Hepatocyte (in vitro differentiated cells): ENCODE measurements around the gene ZFP36L1. TPM values are rescaled to one million over a fixed set of nuclear protein-coding genes. Genes with fewer than 3 reads are reported as not detected.

ENCODE experiments used
- DNase-seq: peaks from one replicate; pipeline ENCODE4 v3.0.0-alpha.2; 2016; ENCODE audit warnings: low spot score
- H2AFZ ChIP-seq: fragments of 200-600 bp; sonication (generic); 2 replicates; pipeline ENCODE4 v1.6.0; 2016; ENCODE audit warnings: antibody characterized with exemption, mild to moderate bottlenecking
- H3K27ac ChIP-seq: fragments of 200-600 bp; sonication (generic); 2 replicates; pipeline ENCODE4 v1.5.1; 2016; ENCODE audit warnings: mild to moderate bottlenecking
- H3K27me3 ChIP-seq: fragments of 200-600 bp; sonication (generic); 2 replicates; pipeline ENCODE4 v1.6.1; 2016
- H3K36me3 ChIP-seq: fragments of 200-600 bp; sonication (generic); replicated peaks from 2 replicates; pipeline ENCODE4 v1.5.1; 2016; ENCODE audit warnings: low read depth; ENCODE audit not compliant: insufficient read depth
- H3K4me1 ChIP-seq: fragments of 200-600 bp; sonication (generic); 2 replicates; pipeline ENCODE4 v1.5.1; 2016; ENCODE audit warnings: mild to moderate bottlenecking, moderate library complexity; ENCODE audit not compliant: insufficient read depth
- H3K4me2 ChIP-seq: fragments of 200-600 bp; sonication (generic); 2 replicates; pipeline ENCODE4 v1.6.0; 2016
- H3K4me3 ChIP-seq: fragments of 200-600 bp; sonication (generic); 2 replicates; pipeline ENCODE4 v1.5.1; 2016; ENCODE audit warnings: mild to moderate bottlenecking
- H3K79me2 ChIP-seq: fragments of 200-600 bp; sonication (generic); 2 replicates; pipeline ENCODE4 v1.6.0; 2017; ENCODE audit warnings: mild to moderate bottlenecking
- H3K9me2 ChIP-seq: fragments of 200-600 bp; sonication (generic); replicated peaks from 2 replicates; pipeline ENCODE4 v1.6.0; 2017; ENCODE audit warnings: mild to moderate bottlenecking; ENCODE audit not compliant: insufficient read depth
- H3K9me3 ChIP-seq: fragments of 200-600 bp; sonication (generic); 2 replicates; pipeline ENCODE4 v1.5.1; 2016; ENCODE audit warnings: low read depth, mild to moderate bottlenecking
- H4K20me1 ChIP-seq: fragments of 200-600 bp; sonication (generic); 2 replicates; pipeline ENCODE4 v1.6.0; 2016; ENCODE audit warnings: mild to moderate bottlenecking; ENCODE audit not compliant: insufficient read depth, poor library complexity, severe bottlenecking
- EZH2 ChIP-seq: fragments of 200-600 bp; sonication (generic); IDR thresholded peaks from 2 replicates; pipeline ENCODE4 v1.6.1; 2016; ENCODE audit warnings: antibody characterized with exemption, mild to moderate bottlenecking, borderline replicate concordance
- EZH2phosphoT487 ChIP-seq: fragments of 200-600 bp; sonication (generic); IDR thresholded peaks from one replicate; pipeline ENCODE4 v1.6.1; 2018; ENCODE audit warnings: antibody characterized with exemption, mild to moderate bottlenecking, low read depth, moderate library complexity; ENCODE audit not compliant: unreplicated experiment, severe bottlenecking
- WGBS: methylation state at CpG from one replicate; pipeline ENCODE4 v1.1.6; 2016; ENCODE audit warnings: low lambda C conversion rate; ENCODE audit errors: missing lambda C conversion rate; 5-methylcytosine and 5-hydroxymethylcytosine counted together
- polyA plus RNA-seq: library from polyadenylated mRNA; unstranded; fragments of >200 nt; fragmentation: Nextera tagmentation; extraction: Ambion mirVana; gene quantifications from 2 replicates; pipeline ENCODE4 v1.2.1, GENCODE V29; 2016
- total RNA-seq: library from RNA; depleted of rRNA; stranded (reverse); fragments of >200 nt; gene quantifications from 2 replicates; pipeline ENCODE4 v1.2.3, GENCODE V29; 2014
- TF ChIP-seq, protein P1 (sequence below): fragments of 200-600 bp; sonication (generic); IDR thresholded peaks from 2 replicates; pipeline ENCODE4 v1.5.1; 2016; ENCODE audit warnings: antibody characterized with exemption, mild to moderate bottlenecking; ENCODE audit not compliant: poor library complexity

The ZFP36L1 gene
- total and polyA plus RNA-seq, 2 experiments from 2014 or later, result 101 to 404 TPM

DNA sequence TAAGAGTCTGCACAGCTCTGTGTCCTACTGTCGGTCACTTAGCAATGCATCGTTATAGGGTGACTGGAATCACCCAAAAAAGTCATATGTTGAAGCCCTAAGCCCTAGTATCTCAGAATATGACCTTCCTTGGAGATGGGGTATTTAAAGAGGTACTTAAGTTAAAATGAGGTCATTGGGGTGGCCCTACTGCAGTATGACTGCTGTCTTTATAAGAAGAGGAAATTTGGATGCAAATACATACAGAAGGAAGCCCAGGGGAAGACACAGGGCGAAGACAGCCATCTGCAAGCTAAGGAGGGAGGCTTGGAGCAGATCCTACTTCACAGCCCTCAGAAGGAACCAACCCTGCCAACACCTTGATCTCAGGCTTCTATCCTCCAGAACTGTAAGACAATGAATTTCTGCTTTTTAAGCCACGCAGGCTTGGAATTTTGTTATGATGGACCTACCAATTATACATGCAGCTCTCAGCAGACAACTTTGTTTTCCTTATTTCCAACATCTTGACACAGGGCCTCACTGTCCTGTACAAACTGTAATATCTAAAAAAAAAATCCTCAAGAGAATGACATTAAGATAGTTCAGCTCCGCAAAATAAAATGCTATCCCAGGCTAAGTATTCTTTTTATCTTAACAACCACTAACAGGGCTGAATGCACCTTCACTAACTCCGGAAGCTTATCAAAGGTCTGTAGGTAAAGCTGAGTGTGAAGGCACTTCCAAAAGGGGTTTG is 40.4 kb downstream of the ZFP36L1 start:
- TF ChIP-seq, protein P1, sequence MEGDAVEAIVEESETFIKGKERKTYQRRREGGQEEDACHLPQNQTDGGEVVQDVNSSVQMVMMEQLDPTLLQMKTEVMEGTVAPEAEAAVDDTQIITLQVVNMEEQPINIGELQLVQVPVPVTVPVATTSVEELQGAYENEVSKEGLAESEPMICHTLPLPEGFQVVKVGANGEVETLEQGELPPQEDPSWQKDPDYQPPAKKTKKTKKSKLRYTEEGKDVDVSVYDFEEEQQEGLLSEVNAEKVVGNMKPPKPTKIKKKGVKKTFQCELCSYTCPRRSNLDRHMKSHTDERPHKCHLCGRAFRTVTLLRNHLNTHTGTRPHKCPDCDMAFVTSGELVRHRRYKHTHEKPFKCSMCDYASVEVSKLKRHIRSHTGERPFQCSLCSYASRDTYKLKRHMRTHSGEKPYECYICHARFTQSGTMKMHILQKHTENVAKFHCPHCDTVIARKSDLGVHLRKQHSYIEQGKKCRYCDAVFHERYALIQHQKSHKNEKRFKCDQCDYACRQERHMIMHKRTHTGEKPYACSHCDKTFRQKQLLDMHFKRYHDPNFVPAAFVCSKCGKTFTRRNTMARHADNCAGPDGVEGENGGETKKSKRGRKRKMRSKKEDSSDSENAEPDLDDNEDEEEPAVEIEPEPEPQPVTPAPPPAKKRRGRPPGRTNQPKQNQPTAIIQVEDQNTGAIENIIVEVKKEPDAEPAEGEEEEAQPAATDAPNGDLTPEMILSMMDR, result no peak
- TF ChIP-seq EZH2, result no peak
- no peak for TF ChIP-seq EZH2phosphoT487
- peaks cover 56% of the 10 kb centered on the region for H3K4me1 ChIP-seq
- no peaks in the 10 kb centered on the region for H3K9me2 ChIP-seq
- no peak for DNase-seq
- no peaks in the 10 kb centered on the region for H3K9me3 ChIP-seq
- H3K27me3 ChIP-seq, result no peaks in the 10 kb centered on the region
- H3K36me3 ChIP-seq, result no peaks in the 10 kb centered on the region
- no peaks in the 10 kb centered on the region for H4K20me1 ChIP-seq
- 88% methylated on average over 6 of the region's 6 CpGs for WGBS
- H3K4me3 ChIP-seq, result no peak overlapping the region
- H3K4me2 ChIP-seq, result no peak overlapping the region
- H2AFZ ChIP-seq, result no peak overlapping the region
- H3K27ac ChIP-seq, result peak overlapping the region; percentile 57
- H3K79me2 ChIP-seq, result no peaks in the 10 kb centered on the region

DNA sequence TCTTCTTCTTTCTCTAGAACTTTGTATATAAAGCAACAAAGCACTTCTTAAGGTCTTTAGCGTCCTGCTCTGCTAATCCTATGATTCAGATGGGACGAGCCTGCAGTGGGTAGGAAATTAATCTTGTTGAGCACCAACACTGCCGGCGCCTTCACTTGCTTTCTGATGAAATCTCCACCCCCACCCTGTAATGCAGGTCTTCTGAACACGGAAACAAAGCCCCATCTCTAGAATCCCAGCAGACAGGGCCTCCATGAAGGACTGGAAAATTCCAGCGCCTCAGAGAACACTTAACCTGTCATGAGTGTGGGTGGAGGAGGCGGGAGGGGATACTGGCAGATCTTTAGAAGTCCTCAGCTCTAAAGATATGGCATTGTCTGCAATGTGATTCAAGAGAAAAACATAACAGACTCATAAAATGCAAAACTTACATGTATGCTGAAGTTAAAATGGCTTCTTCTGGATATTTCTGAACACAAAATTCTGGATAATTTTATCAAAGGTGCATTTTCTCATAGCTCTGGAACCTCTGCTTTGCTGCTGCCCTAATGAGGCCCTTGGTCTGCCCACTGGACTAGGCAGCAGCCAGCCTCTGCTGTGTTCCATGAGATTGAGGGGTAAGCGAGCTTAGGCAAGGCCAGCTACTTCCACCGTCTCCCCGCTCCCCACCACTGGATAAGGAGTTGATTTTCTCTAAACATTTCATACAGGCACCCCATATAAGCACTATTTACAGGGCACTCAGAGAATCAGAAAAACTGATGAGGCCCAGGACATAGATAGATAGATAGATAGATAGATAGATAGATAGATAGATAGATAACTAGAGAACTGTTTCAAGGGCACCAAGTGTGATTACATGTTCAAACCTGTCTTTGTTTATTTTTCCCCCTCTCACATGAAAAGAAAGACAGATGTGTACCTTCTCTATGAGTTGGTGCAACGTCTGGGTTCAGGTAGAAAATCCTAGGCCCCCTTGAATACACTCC is 43.1 kb downstream of the ZFP36L1 start:
- TF ChIP-seq EZH2phosphoT487, result no peak
- TF ChIP-seq, protein P1, result no peak
- no peak for TF ChIP-seq EZH2
- peak overlapping the region; percentile 87 for H3K27ac ChIP-seq
- 57% methylated on average over 11 of the region's 11 CpGs for WGBS

DNA sequence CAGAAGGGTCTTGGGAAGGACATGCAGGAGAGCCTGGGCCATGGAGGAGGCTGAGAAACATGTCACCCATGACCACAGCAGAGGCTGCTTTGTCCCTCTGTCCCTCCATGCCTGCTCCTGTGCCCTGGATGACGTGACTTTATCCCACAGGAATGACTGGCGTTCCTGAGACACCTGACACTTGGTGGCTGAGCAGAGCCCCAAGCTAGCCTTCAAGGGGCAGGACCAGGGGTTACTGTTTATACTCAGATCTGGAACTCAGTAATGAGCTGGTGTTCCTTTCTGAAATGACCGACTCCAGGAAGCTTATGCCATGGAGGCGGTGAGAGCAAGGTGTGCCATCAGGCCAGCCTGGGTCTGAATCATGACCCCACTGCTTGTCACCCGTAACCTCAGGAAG is 44.2 kb downstream of the ZFP36L1 start:
- H3K79me2 ChIP-seq, result no peaks in the 10 kb centered on the region
- no peak overlapping the region for H3K4me3 ChIP-seq
- H3K36me3 ChIP-seq, result no peaks in the 10 kb centered on the region
- H3K27ac ChIP-seq, result peak overlapping the region; percentile 87
- peak overlapping the region; percentile 1 for H3K4me2 ChIP-seq
- no peak overlapping the region for H2AFZ ChIP-seq
- 90% methylated on average over 5 of the region's 5 CpGs for WGBS
- H3K27me3 ChIP-seq, result no peaks in the 10 kb centered on the region
- no peaks in the 10 kb centered on the region for H3K9me3 ChIP-seq
- peaks cover 25% of the 10 kb centered on the region for H3K4me1 ChIP-seq
- TF ChIP-seq, protein P1, result no peak
- TF ChIP-seq EZH2, result no peak
- no peak for TF ChIP-seq EZH2phosphoT487
- no peaks in the 10 kb centered on the region for H3K9me2 ChIP-seq
- H4K20me1 ChIP-seq, result no peaks in the 10 kb centered on the region
- DNase-seq, result no peak

More for the DNA sequence above, 43.1 kb downstream of the ZFP36L1 start:
- Histone ChIP-seq H3K4me3 (no peak overlapping the region), H3K79me2 (no peaks in the 10 kb centered on the region), H3K9me3 (no peaks in the 10 kb centered on the region), H3K36me3 (no peaks in the 10 kb centered on the region), H3K27me3 (no peaks in the 10 kb centered on the region), H3K4me2 (peak overlapping the region; percentile 1), H4K20me1 (no peaks in the 10 kb centered on the region), H3K4me1 (peaks cover 36% of the 10 kb centered on the region), H3K9me2 (no peaks in the 10 kb centered on the region), H2AFZ (no peak overlapping the region)
- DNase-seq, result peak; percentile 76
